B cell (primary cell): ENCODE results near the gene SIRT1. TPM values are rescaled to one million over a fixed set of nuclear protein-coding genes. Genes with fewer than 3 reads are reported as not detected.

Experiments used
- ATAC-seq: fragments of 200-7000 bp; cut with Tn5 transposase; one replicate; pipeline ENCODE4 v1.10.0; 2021; ENCODE audit warnings: low read depth, mild to moderate bottlenecking, moderate number of reproducible peaks, moderate library complexity
- CTCF ChIA-PET: fragments of 350-600 bp; sonication (Branson Sonifier 250); formaldehyde crosslinking; loops from one replicate; lab custom pipeline; 2021; ENCODE audit warnings: antibody characterized with exemption, inconsistent platforms; lab: Charles Lee
- POLR2A ChIA-PET: fragments of 350-600 bp; sonication (Branson Sonifier 250); formaldehyde crosslinking; loops from one replicate; lab custom pipeline; 2021; ENCODE audit warnings: antibody characterized with exemption; lab: Charles Lee
- DNase-seq: peaks from one replicate; pipeline ENCODE4 v3.0.0; 2013
- H2AFZ ChIP-seq: 2 replicates; pipeline ENCODE4 v1.6.1; 2012; ENCODE audit warnings: mild to moderate bottlenecking, low read depth, low read length; ENCODE audit not compliant: insufficient read depth, poor library complexity, severe bottlenecking
- H3K27ac ChIP-seq, 2 donors: 1 replicate in 1 of 2; 2 replicates in 1 of 2; pipeline ENCODE4 v1.5.1; 2012 to 2013; ENCODE audit warnings: low read length in 2 of 2, mild to moderate bottlenecking in 2 of 2, moderate library complexity in 1 of 2
- H3K27me3 ChIP-seq, 4 experiments: fragments of 200-600 bp in 1 of 4; sonication (generic) in 1 of 4; replicated peaks in 1 of 4; 1 replicate in 2 of 4; 2 replicates in 2 of 4; pipeline versions ENCODE4 v1.6.1 to v1.7.0; 2013 to 2016; ENCODE audit warnings: low read length in 3 of 4, mild to moderate bottlenecking in 2 of 4, mixed read lengths in 1 of 4, moderate library complexity in 1 of 4; ENCODE audit not compliant: insufficient read depth in 4 of 4, control insufficient read depth in 3 of 4; ENCODE audit errors: control extremely low read depth in 1 of 4
- H3K36me3 ChIP-seq, 2 experiments: replicated peaks in 1 of 2; 1 replicate in 1 of 2; 2 replicates in 1 of 2; pipeline versions ENCODE4 v1.6.1 to v1.7.1; 2013; ENCODE audit warnings: low read length in 1 of 2; ENCODE audit not compliant: insufficient read depth in 2 of 2, control insufficient read depth in 1 of 2; ENCODE audit errors: control extremely low read depth in 1 of 2, extremely low read depth in 1 of 2
- H3K4me1 ChIP-seq, 2 donors: fragments of 200-600 bp in 1 of 2; sonication (generic) in 1 of 2; 1 replicate in 1 of 2; 2 replicates in 1 of 2; pipeline versions ENCODE4 v1.5.1 to v1.6.1; 2013 to 2017; ENCODE audit warnings: low read length in 2 of 2; ENCODE audit not compliant: control insufficient read depth in 2 of 2, insufficient read depth in 2 of 2
- H3K4me2 ChIP-seq: replicated peaks from 2 replicates; pipeline ENCODE3; 2012; ENCODE audit warnings: mild to moderate bottlenecking, low read depth, low read length; ENCODE audit not compliant: poor library complexity, severe bottlenecking
- H3K4me3 ChIP-seq, 5 experiments: fragments of 200-600 bp in 1 of 5; sonication (generic) in 1 of 5; 1 replicate in 3 of 5; 2 replicates in 2 of 5; pipeline versions ENCODE4 v1.5.1 to v1.7.0; 2011 to 2016; ENCODE audit warnings: low read length in 4 of 5, mild to moderate bottlenecking in 4 of 5, low read depth in 2 of 5, control low read depth in 1 of 5, moderate library complexity in 1 of 5; ENCODE audit not compliant: insufficient read depth in 1 of 5; ENCODE audit errors: control extremely low read depth in 1 of 5, extremely low read depth in 1 of 5
- H3K79me2 ChIP-seq: fragments of 200-600 bp; sonication (generic); one replicate; pipeline ENCODE4 v1.6.0; 2016; ENCODE audit warnings: low read length; ENCODE audit not compliant: control insufficient read depth, insufficient read depth
- H3K9ac ChIP-seq: fragments of 200-600 bp; sonication (generic); 2 replicates; pipeline ENCODE4 v1.6.1; 2017; ENCODE audit warnings: mild to moderate bottlenecking, low read length, moderate library complexity
- H3K9me3 ChIP-seq, 3 donors: one replicate each; pipeline versions ENCODE4 v1.6.1 to v1.7.1; 2013; ENCODE audit warnings: low read length in 2 of 3; ENCODE audit not compliant: control insufficient read depth in 2 of 3, insufficient read depth in 1 of 3; ENCODE audit errors: control extremely low read depth in 1 of 3
- H4K20me1 ChIP-seq: 2 replicates; pipeline ENCODE4 v1.6.0; 2012; ENCODE audit warnings: mild to moderate bottlenecking, low read length; ENCODE audit not compliant: insufficient read depth, control insufficient read depth, poor library complexity, severe bottlenecking
- H3K27ac Mint-ChIP-seq: one replicate; pipeline ENCODE4 v1.8.0; 2021; ENCODE audit warnings: mixed read lengths
- H3K27me3 Mint-ChIP-seq: one replicate; pipeline ENCODE4 v1.8.0; 2021; ENCODE audit warnings: mixed read lengths
- H3K4me1 Mint-ChIP-seq: one replicate; pipeline ENCODE4 v1.8.0; 2021; ENCODE audit warnings: mixed read lengths
- H3K4me3 Mint-ChIP-seq: one replicate; pipeline ENCODE4 v1.8.0; 2021; ENCODE audit warnings: mixed read lengths
- H3K9me3 Mint-ChIP-seq: one replicate; pipeline ENCODE4 v1.8.0; 2022; ENCODE audit warnings: mixed read lengths; ENCODE audit not compliant: insufficient read depth
- EZH2 ChIP-seq: IDR thresholded peaks from 2 replicates; pipeline ENCODE4 v1.6.1; 2012; ENCODE audit warnings: borderline replicate concordance, low read depth, mild to moderate bottlenecking, moderate library complexity, low read length; ENCODE audit not compliant: insufficient read depth, poor library complexity, severe bottlenecking
- WGBS: methylation state at CpG from one replicate; pipeline ENCODE4 v1.1.5; 2013; ENCODE audit warnings: missing lambda C conversion rate; ENCODE audit not compliant: insufficient coverage; 5-methylcytosine and 5-hydroxymethylcytosine counted together
- intact Hi-C: fragments of 100-400 bp; cut with micrococcal nuclease; formaldehyde crosslinking; loops from one replicate; pipeline ENCODE4 v1.10.0; 2022
- polyA plus RNA-seq: library from polyadenylated mRNA; depleted of rRNA; stranded (reverse); fragments of >200 nt; gene quantifications from 2 replicates; pipeline ENCODE4 v1.2.3, GENCODE V29; 2012
- total RNA-seq, 2 donors: library from RNA; stranded (reverse); fragments of 120-200 nt in 1 of 2; gene quantifications; 1 replicate in 1 of 2; 2 replicates in 1 of 2; pipeline versions ENCODE4 v1.2.3 to v1.2.4, GENCODE V29; 2013 to 2022
- TF ChIP-seq, protein P1 (sequence below): fragments of 200-600 bp; IDR thresholded peaks from one replicate; pipeline ENCODE4 v1.8.0; 2022; ENCODE audit warnings: antibody characterized with exemption, mild to moderate bottlenecking

The SIRT1 gene
- total and polyA plus RNA-seq, 2 donors (not counting 1 experiment from before 2014, with no cell fraction given) = 14.4 to 67.8 TPM

GRCh38 chr10:67884842-67885670 is 600 bp downstream of the SIRT1 start:
- under 1% methylated on average over 67 of the region's 73 CpGs for WGBS
- H4K20me1 ChIP-seq = peaks cover 41% of the 10 kb centered on the region
- POLR2A ChIA-PET = interaction anchor here (0.7 to 2.7 kb wide), 4 partner anchors 29 to 447 kb away, joined by 3 to 20 read pairs (median 4); partner anchors contain the start of gene HNRNPH3

More at GRCh38 chr10:67884842-67885670, 600 bp downstream of the SIRT1 start:
- Histone ChIP-seq H2AFZ (peak overlapping the region; percentile 74), H3K79me2 (peaks cover 44% of the 10 kb centered on the region), H3K4me3 (peak overlapping the region; percentile 74 to 89 (median 79)), H3K4me2 (peak overlapping the region; percentile 78), H3K27me3 (no peaks in the 10 kb centered on the region), H3K36me3 (peaks cover 10 to 31% of the 10 kb centered on the region in 2 experiments), H3K27ac (peak overlapping the region; percentile 82 to 90), H3K4me1 (peaks cover 5 to 19% of the 10 kb centered on the region in 2 donors), H3K9ac (peak overlapping the region; percentile 90), H3K9me3 (no peaks in the 10 kb centered on the region)
- no peak for TF ChIP-seq EZH2
- TF ChIP-seq, protein P1, sequence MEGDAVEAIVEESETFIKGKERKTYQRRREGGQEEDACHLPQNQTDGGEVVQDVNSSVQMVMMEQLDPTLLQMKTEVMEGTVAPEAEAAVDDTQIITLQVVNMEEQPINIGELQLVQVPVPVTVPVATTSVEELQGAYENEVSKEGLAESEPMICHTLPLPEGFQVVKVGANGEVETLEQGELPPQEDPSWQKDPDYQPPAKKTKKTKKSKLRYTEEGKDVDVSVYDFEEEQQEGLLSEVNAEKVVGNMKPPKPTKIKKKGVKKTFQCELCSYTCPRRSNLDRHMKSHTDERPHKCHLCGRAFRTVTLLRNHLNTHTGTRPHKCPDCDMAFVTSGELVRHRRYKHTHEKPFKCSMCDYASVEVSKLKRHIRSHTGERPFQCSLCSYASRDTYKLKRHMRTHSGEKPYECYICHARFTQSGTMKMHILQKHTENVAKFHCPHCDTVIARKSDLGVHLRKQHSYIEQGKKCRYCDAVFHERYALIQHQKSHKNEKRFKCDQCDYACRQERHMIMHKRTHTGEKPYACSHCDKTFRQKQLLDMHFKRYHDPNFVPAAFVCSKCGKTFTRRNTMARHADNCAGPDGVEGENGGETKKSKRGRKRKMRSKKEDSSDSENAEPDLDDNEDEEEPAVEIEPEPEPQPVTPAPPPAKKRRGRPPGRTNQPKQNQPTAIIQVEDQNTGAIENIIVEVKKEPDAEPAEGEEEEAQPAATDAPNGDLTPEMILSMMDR = no peak
- CTCF ChIA-PET = interaction anchor here (0.9 to 5.2 kb wide), 6 partner anchors 29 to 416 kb away, joined by 3 to 35 read pairs (median 6); no protein-coding TSS in a partner anchor
- no peaks in the 10 kb centered on the region for H3K27me3 Mint-ChIP-seq
- H3K4me3 Mint-ChIP-seq = peak overlapping the region; percentile 90
- H3K27ac Mint-ChIP-seq = peak overlapping the region; percentile 98
- intact Hi-C loops = loop anchor here (1.0 to 2.0 kb wide), 5 partner anchors 30 to 522 kb away; partner anchors contain the start of genes HERC4 and RUFY2
- DNase-seq (peak; percentile 89), ATAC-seq (peak; percentile 69)
- H3K4me1 Mint-ChIP-seq = peaks cover 36% of the 10 kb centered on the region
- no peaks in the 10 kb centered on the region for H3K9me3 Mint-ChIP-seq
